ENCODE results near the gene NEURL1B.
"Not testable (repeated sequence)": the region's sequence is repeated elsewhere in the genome, so short reads cannot be mapped to it uniquely, and the experiment has no call there.

NEURL1B gene

GRCh38 chr5:172700365-172701290 is 59.6 kb downstream of the NEURL1B start:
- DNase-seq: no peak

- DNase-seq: no peak
These were observed 60.2 kb downstream of the NEURL1B start for GRCh38 chr5:172701291-172701656.

DNA sequence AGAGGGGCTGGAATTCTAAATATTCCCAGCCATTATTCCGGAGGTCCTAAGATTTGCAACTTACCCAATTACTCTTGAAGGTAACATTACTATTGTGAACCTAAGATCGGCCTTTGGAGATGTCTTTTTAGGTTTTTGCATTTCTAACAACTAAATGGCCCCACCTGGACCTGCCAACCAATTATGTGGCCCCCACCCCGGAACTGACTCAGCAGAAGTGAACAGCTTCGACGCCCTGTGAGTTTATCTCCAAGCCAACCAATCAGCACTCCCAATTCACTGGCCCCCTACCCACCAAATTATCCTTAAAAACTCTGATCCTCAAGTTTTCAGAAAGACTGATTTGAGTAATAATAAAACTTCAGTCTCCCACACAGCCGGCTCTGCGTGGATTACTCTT is 62.9 kb downstream of the NEURL1B start:
- DNase-seq: no peak

- DNase-seq: no peak
These were observed 64.6 kb downstream of the NEURL1B start for GRCh38 chr5:172705576-172706084.

GRCh38 chr5:172706796-172707195 is 65.7 kb downstream of the NEURL1B start:
- DNase-seq: no peak

GRCh38 chr5:172707285-172708182 is 66.5 kb downstream of the NEURL1B start:
- DNase-seq: no peak

- no peak for DNase-seq
These were observed 67.1 kb downstream of the NEURL1B start for GRCh38 chr5:172708183-172708505.

DNA sequence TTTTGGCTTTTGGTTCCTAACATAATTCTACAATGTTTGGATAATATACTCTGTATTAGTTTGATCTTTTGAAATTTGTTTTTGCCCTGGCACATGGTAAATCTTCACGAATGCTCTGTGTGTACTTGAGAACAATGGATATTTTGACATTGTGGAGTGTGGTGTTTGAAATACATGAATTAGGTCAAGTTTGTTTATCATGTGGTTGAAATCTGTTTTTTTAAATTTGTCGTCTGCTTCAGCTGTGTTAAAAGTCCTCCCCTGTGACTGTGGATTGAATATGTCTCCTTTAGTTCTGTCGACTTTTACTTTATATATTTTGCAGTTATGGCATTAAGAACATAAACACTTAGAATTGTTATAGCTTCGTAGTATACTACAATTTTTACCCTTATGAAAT is 69.6 kb downstream of the NEURL1B start:
- DNase-seq: no peak

DNA sequence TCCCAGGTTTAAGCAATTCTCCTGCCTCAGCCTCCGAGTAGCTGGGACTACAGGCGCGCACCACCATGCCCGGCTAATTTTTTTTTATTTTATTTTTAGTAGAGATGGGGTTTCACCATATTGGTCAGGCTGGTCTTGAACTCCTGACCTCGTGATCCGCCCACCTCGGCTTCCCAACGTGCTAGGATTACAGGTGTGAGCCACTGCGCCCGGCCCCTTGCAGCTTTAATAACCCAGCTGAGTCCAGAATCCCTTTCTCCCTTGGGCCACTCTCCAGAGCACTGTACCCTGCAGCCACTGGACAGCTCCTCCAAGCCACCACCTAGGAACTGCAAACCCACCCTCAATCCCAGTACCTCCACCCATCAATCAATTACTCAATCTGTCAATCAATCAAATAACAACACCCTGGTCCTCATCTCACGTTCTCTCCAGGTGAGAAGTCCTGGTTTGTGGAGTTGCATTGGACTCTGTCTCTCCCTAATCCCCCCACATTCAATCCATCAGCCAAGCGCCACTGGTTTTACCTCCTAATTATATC is 70.3 kb downstream of the NEURL1B start:
- not testable (repeated sequence) for DNase-seq

GRCh38 chr5:172712610-172713009 is 71.5 kb downstream of the NEURL1B start:
- DNase-seq: no peak

DNA sequence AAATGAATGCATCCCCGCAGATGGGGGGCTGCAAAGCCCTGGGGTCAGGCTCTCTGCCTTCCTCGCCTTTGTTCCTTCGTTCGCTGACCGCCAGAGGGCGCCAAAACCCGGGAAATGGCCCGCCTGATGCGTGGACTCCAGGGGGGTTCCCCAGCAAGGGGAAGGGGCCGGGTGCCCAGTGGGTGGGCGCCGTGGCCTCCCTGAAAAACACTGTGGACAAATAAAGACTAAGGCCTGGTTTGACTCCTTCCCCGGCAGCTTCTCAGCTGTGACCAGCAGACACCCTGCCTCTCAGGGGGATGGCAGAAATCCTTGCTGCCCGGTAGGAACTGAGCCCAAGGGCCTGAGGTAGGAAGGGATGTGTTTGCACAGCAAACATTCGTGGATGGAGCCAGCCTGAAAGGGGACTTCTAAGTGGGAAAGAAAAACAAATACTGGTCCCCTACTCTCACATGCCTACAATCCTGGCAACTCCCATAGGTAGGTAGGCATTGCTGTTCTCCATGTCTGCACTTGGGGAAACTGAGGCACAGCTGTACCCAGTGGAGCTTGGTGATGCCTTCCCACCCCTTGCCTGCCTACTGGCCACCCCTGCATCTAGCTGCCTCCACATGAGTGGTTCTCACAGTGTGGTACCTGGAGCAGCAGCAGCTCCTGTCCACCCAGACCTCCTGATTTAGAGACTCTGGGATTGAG is 72.2 kb downstream of the NEURL1B start:
- peak; percentile 64 for DNase-seq

- no peak for DNase-seq
These were observed 72.9 kb downstream of the NEURL1B start for GRCh38 chr5:172713809-172714490.

DNA sequence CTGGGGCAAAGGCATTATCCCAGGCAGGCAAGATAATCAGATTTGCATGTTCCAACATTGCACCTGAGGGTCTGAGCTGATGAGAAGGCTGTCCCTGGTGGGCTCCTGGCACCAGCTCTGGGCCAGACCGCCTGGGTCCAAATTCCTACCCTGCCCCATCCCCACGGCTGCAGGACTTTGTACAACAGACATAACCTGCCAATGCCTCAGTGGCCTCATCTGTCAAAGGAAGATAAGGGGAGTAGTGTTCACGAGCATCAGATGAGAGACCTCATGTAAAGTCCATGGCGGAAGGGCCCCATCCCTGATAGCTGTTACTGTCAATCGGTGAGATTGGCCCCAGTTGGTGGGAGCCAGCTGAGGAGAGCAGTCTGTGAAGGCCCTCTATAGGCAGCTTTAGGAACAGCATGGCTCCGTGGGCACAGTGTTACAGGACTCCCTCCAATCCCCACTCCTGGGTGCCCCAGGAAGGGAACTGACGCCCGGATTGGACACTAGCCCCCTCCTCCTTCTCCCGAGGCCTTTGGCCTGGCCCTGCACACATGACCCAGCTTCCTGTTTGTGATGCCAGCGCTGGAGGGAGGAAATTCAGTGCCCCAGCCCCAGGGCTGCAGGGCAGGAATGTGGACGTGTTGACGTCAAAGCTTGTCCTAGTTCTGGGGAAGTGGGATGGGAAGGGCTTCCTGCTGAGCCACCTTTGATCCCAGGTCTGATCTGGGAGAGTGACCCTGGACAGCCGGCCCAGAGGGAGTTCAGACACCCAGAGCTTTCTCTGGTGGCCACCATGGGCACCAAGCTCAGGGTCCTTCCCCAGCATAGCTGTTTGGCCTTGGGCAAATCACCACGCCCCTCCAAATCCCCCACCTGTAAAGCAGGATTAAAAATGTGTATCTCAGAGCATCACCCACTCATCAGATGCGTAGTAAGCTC is 73.7 kb downstream of the NEURL1B start:
- peak; percentile 57 for DNase-seq

DNA sequence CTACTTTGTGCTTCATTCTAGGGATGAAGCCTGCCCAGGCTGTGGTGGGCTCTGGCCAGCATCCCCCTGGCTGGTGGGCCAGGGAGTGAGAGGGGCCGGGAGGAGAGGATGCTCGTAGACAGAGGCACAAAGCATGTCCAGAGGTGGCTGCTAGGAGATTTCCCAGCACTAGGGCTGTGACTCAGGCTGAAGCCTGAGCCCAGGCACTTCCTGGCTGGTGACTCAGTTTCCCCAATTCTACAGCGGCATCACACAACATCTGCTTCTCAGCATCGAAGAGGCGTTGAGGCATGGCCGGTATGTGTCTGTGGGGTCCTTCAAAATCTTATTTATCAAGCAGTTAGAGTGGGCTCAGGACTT is 74.3 kb downstream of the NEURL1B start:
- no peak for DNase-seq

GRCh38 chr5:172715931-172716682 is 75.0 kb downstream of the NEURL1B start:
- no peak for DNase-seq

GRCh38 chr5:172716796-172717313 is 75.8 kb downstream of the NEURL1B start:
- DNase-seq: peak; percentile 82

GRCh38 chr5:172717481-172718195 is 76.6 kb downstream of the NEURL1B start:
- no peak for DNase-seq

GRCh38 chr5:172718527-172719114 is 77.6 kb downstream of the NEURL1B start:
- DNase-seq: no peak

- DNase-seq: no peak
These were observed 78.1 kb downstream of the NEURL1B start for GRCh38 chr5:172719211-172719610.
